Vein endothelial cell (primary cell): ENCODE measurements around the gene SREBF1. TPM values are rescaled to one million over a fixed set of nuclear protein-coding genes. Genes with fewer than 3 reads are reported as not detected.
A peak's percentile ranks its signal among the peaks of the same experiment; 100 is the strongest.

Source experiments
- small RNA-seq: library from RNA; depleted of rRNA; stranded (forward); fragments of <200 nt; gene quantifications from one replicate; pipeline ENCODE3, GENCODE V24; 2012
- total RNA-seq: library from RNA; depleted of rRNA; stranded (reverse); fragments of >200 nt; gene quantifications from 2 replicates; pipeline ENCODE4 v1.2.3, GENCODE V29; 2012

SREBF1 gene
- total RNA-seq: 47.4 and 53.3 TPM in 2 replicates

GRCh38 chr17:17836818-17837379, at the start of gene SREBF1:
Gene SREBF1, minus strand, starts transcription at chr17:17836986. Its CDS starts 169 bp downstream, at chr17:17836817.

Small RNA genes within 50 kb of the gene (small RNA-seq; reads per million reads assigned to genes)
- gene MIR33B (7.9 reads per million, percentile 95 among the genes with 10 or more reads in this experiment), gene MIR6777 (0.08 reads per million)

Other genes starting within 250 kb of the SREBF1 start
- 32.7 and 44.7 TPM in 2 replicates for gene PEMT, start 245.3 kb downstream of the SREBF1 start, total RNA-seq
- 21.8 and 22.2 TPM in 2 replicates for gene RAI1, start 155.5 kb downstream of the SREBF1 start, total RNA-seq
- gene TOM1L2, start 135.4 kb upstream of the SREBF1 start, total RNA-seq: 35.9 and 49.7 TPM in 2 replicates
- 1.7 and 2.0 TPM in 2 replicates for gene DRC3, start 135.9 kb upstream of the SREBF1 start, total RNA-seq
- gene ATPAF2, start 202.2 kb upstream of the SREBF1 start, total RNA-seq: 15.6 and 21.2 TPM in 2 replicates
- gene GID4, start 202.4 kb upstream of the SREBF1 start, total RNA-seq: 7.8 and 9.1 TPM in 2 replicates